MM.1S (cell line): ENCODE results near the gene LIPE.
"Not testable (repeated sequence)": the region's sequence is repeated elsewhere in the genome, so short reads cannot be mapped to it uniquely, and the experiment has no call there.

Source experiments
- DNase-seq: peaks from one replicate; pipeline ENCODE4 v3.0.0-alpha.2; 2015
- H2AFZ ChIP-seq: fragments of 300-600 bp; sonication (generic); 2 replicates; pipeline ENCODE4 v1.6.0; 2016; ENCODE audit warnings: antibody characterized with exemption, low read length
- H3F3A ChIP-seq: fragments of 300-600 bp; sonication (generic); 2 replicates; pipeline ENCODE4 v1.6.1; 2016; ENCODE audit warnings: mild to moderate bottlenecking, antibody characterized with exemption, low read length, moderate library complexity, mixed read lengths; ENCODE audit not compliant: insufficient read depth
- H3K27ac ChIP-seq: fragments of 300-600 bp; sonication (generic); 2 replicates; pipeline ENCODE4 v1.5.1; 2016; ENCODE audit warnings: mild to moderate bottlenecking, low read length
- H3K27me3 ChIP-seq: fragments of 300-600 bp; sonication (generic); replicated peaks from 2 replicates; pipeline ENCODE4 v1.6.0; 2016; ENCODE audit warnings: low read length; ENCODE audit not compliant: insufficient read depth
- H3K36me3 ChIP-seq: fragments of 300-600 bp; sonication (generic); replicated peaks from 2 replicates; pipeline ENCODE4 v1.6.1; 2016; ENCODE audit warnings: mild to moderate bottlenecking, low read length, mixed read lengths; ENCODE audit not compliant: insufficient read depth
- H3K4me1 ChIP-seq: fragments of 300-600 bp; sonication (generic); 2 replicates; pipeline ENCODE4 v1.6.1; 2016; ENCODE audit warnings: low read length, mixed read lengths
- H3K4me2 ChIP-seq: fragments of 300-600 bp; sonication (generic); 2 replicates; pipeline ENCODE4 v1.6.0; 2016; ENCODE audit warnings: low read depth, low read length
- H3K4me3 ChIP-seq: fragments of 300-600 bp; sonication (generic); 2 replicates; pipeline ENCODE4 v1.5.1; 2016; ENCODE audit warnings: low read length, mixed read lengths
- H3K79me2 ChIP-seq: fragments of 300-600 bp; sonication (generic); 2 replicates; pipeline ENCODE4 v1.6.1; 2016; ENCODE audit warnings: mixed run types, low read length, mixed read lengths
- H3K9ac ChIP-seq: fragments of 300-600 bp; sonication (generic); 2 replicates; pipeline ENCODE4 v1.6.1; 2016; ENCODE audit warnings: low read length, mixed read lengths
- H3K9me2 ChIP-seq: fragments of 300-600 bp; sonication (generic); replicated peaks from 2 replicates; pipeline ENCODE4 v1.6.1; 2016; ENCODE audit warnings: mild to moderate bottlenecking, low read length, mixed read lengths; ENCODE audit not compliant: insufficient read depth
- H3K9me3 ChIP-seq: fragments of 300-600 bp; sonication (generic); replicated peaks from 2 replicates; pipeline ENCODE4 v1.6.1; 2016; ENCODE audit warnings: mild to moderate bottlenecking, low read length, mixed read lengths; ENCODE audit not compliant: insufficient read depth
- H4K20me1 ChIP-seq: fragments of 300-600 bp; sonication (generic); 2 replicates; pipeline ENCODE4 v1.6.1; 2016; ENCODE audit warnings: mild to moderate bottlenecking, low read length, moderate library complexity, mixed read lengths; ENCODE audit not compliant: insufficient read depth
- CTCF ChIP-seq: fragments of 300-600 bp; sonication (generic); IDR thresholded peaks from 2 replicates; pipeline ENCODE4 v1.5.1; 2016; ENCODE audit warnings: antibody characterized with exemption, low read length, mixed read lengths
- EZH2 ChIP-seq: fragments of 300-600 bp; sonication (generic); optimal IDR thresholded peaks from 2 replicates; pipeline ENCODE3; 2017; ENCODE audit warnings: low read depth, mild to moderate bottlenecking, antibody characterized with exemption, low read length, mixed read lengths
- EZH2phosphoT487 ChIP-seq: fragments of 300-600 bp; sonication (generic); IDR thresholded peaks from 2 replicates; pipeline ENCODE4 v1.6.1; 2018; ENCODE audit warnings: antibody characterized with exemption, low read length

Gene LIPE

GRCh38 chr19:42452590-42452989 is 25.4 kb upstream of the LIPE start:
- no peaks in the 10 kb centered on the region for H3K79me2 ChIP-seq
- no peaks in the 10 kb centered on the region for H3K9me3 ChIP-seq
- H3K27ac ChIP-seq, result no peak overlapping the region
- TF ChIP-seq CTCF, result no peak
- no peak for TF ChIP-seq EZH2phosphoT487
- no peak for TF ChIP-seq EZH2
- no peaks in the 10 kb centered on the region for H3F3A ChIP-seq
- H3K9me2 ChIP-seq, result no peaks in the 10 kb centered on the region
- no peaks in the 10 kb centered on the region for H3K4me1 ChIP-seq
- no peak overlapping the region for H3K4me3 ChIP-seq
- H3K4me2 ChIP-seq, result no peak overlapping the region
- H2AFZ ChIP-seq, result no peak overlapping the region
- no peaks in the 10 kb centered on the region for H4K20me1 ChIP-seq
- H3K9ac ChIP-seq, result no peak overlapping the region
- no peaks in the 10 kb centered on the region for H3K27me3 ChIP-seq
- H3K36me3 ChIP-seq, result no peaks in the 10 kb centered on the region
- DNase-seq, result no peak

GRCh38 chr19:42450314-42450934 is 23.2 kb upstream of the LIPE start:
- no peak overlapping the region for H3K9ac ChIP-seq
- H3K4me1 ChIP-seq, result no peaks in the 10 kb centered on the region
- no peaks in the 10 kb centered on the region for H4K20me1 ChIP-seq
- DNase-seq, result peak; percentile 81
- peak; percentile 88 for TF ChIP-seq CTCF
- no peak for TF ChIP-seq EZH2phosphoT487
- H3F3A ChIP-seq, result no peaks in the 10 kb centered on the region
- H3K27ac ChIP-seq, result no peak overlapping the region
- no peaks in the 10 kb centered on the region for H3K9me3 ChIP-seq
- H3K79me2 ChIP-seq, result no peaks in the 10 kb centered on the region
- H3K4me2 ChIP-seq, result no peak overlapping the region
- no peaks in the 10 kb centered on the region for H3K27me3 ChIP-seq
- no peak overlapping the region for H2AFZ ChIP-seq
- no peaks in the 10 kb centered on the region for H3K36me3 ChIP-seq
- H3K4me3 ChIP-seq, result no peak overlapping the region
- no peaks in the 10 kb centered on the region for H3K9me2 ChIP-seq

- not testable (repeated sequence) for H3K4me1 ChIP-seq, H3K9me2 ChIP-seq, H3K79me2 ChIP-seq, H3K4me2 ChIP-seq, H3K9me3 ChIP-seq, DNase-seq, H3K27me3 ChIP-seq, H3K9ac ChIP-seq, H3F3A ChIP-seq, H2AFZ ChIP-seq, H4K20me1 ChIP-seq, H3K36me3 ChIP-seq, H3K4me3 ChIP-seq, H3K27ac ChIP-seq
These were observed 21.1 kb upstream of the LIPE start for GRCh38 chr19:42448306-42448705.

DNA sequence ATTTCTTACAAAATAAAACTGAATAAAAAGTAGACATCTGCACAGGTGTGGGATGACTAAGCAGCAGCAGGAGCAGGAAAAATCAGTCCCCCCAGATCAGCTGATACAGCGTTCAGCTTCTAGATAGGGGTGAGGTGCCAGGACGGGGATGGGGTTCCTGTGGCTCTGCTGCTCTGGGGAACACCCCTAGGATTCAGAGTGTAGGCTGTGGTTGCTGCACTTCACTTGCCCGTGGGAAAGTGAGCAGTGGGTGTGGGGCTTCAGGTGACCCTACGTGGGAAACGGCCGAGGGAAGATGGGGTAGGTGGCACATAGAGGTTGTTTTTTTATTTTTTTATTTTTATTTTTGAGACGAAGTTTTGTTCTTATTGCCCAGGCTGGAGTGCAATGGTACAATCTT is 18.8 kb upstream of the LIPE start:
- no peak overlapping the region for H2AFZ ChIP-seq
- TF ChIP-seq EZH2phosphoT487 (no peak), EZH2 (no peak), CTCF (no peak)
- no peaks in the 10 kb centered on the region for H3K4me1 ChIP-seq
- no peak overlapping the region for H3K4me3 ChIP-seq
- H3K36me3 ChIP-seq, result no peaks in the 10 kb centered on the region
- no peaks in the 10 kb centered on the region for H3K79me2 ChIP-seq
- no peaks in the 10 kb centered on the region for H4K20me1 ChIP-seq
- H3K9me2 ChIP-seq, result no peaks in the 10 kb centered on the region
- H3K9me3 ChIP-seq, result no peaks in the 10 kb centered on the region
- no peak overlapping the region for H3K4me2 ChIP-seq
- no peak for DNase-seq
- no peak overlapping the region for H3K9ac ChIP-seq
- no peaks in the 10 kb centered on the region for H3F3A ChIP-seq
- no peak overlapping the region for H3K27ac ChIP-seq
- H3K27me3 ChIP-seq, result no peaks in the 10 kb centered on the region
